Measurements from ENCODE around the gene ARL14EP. TPM values are rescaled to one million over a fixed set of nuclear protein-coding genes. Genes with fewer than 3 reads are reported as not detected.
A peak's percentile ranks its signal among the peaks of the same experiment; 100 is the strongest.

ARL14EP gene
- total RNA-seq, 1 experiment from 2014 or later: 16.2 TPM

- Histone ChIP-seq H3K4me3 (no peak overlapping the region), H3F3A (ENCODE audit: insufficient read depth, low read depth) (no peaks in the 10 kb centered on the region), H3K79me2 (ENCODE audit: low read depth) (peaks cover 31% of the 10 kb centered on the region), H4K20me1 (ENCODE audit: insufficient read depth) (0 out of 2 replicates have a peak, but pooled peaks cover 5% of the 10 kb centered on the region), H3K27me3 (ENCODE audit: insufficient read depth, low read depth) (no peaks in the 10 kb centered on the region), H3K4me2 (no peak overlapping the region), H2AFZ (no peak overlapping the region), H3K36me3 (ENCODE audit: low read depth) (no peaks in the 10 kb centered on the region), H3K9me2 (ENCODE audit: insufficient read depth) (no peaks in the 10 kb centered on the region), H3K9me3 (ENCODE audit: insufficient read depth, low read depth) (no peaks in the 10 kb centered on the region), H3K27ac (no peak overlapping the region), H3K4me1 (replicated peaks; ENCODE audit: insufficient read depth) (peaks cover 18% of the 10 kb centered on the region)
- CTCF ChIA-PET: no interaction called here
- POLR2A ChIA-PET (ENCODE audit: unreplicated experiment): no interaction called here
- no peak for TF ChIP-seq EZH2 (IDR thresholded peaks at IDR 0.05; ENCODE audit: low read depth)
- TF ChIP-seq, protein P1, sequence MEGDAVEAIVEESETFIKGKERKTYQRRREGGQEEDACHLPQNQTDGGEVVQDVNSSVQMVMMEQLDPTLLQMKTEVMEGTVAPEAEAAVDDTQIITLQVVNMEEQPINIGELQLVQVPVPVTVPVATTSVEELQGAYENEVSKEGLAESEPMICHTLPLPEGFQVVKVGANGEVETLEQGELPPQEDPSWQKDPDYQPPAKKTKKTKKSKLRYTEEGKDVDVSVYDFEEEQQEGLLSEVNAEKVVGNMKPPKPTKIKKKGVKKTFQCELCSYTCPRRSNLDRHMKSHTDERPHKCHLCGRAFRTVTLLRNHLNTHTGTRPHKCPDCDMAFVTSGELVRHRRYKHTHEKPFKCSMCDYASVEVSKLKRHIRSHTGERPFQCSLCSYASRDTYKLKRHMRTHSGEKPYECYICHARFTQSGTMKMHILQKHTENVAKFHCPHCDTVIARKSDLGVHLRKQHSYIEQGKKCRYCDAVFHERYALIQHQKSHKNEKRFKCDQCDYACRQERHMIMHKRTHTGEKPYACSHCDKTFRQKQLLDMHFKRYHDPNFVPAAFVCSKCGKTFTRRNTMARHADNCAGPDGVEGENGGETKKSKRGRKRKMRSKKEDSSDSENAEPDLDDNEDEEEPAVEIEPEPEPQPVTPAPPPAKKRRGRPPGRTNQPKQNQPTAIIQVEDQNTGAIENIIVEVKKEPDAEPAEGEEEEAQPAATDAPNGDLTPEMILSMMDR (conservative IDR thresholded peaks at IDR 0.05): no peak
- DNase-seq: no peak
- intact Hi-C loops (cut with micrococcal nuclease; ENCODE audit: unreplicated experiment): loop anchor here (5.0 kb wide), 1 partner anchor 979 kb away; no protein-coding TSS in a partner anchor
- BruUV-seq (replicated peaks): no TSS peak
Measured at GRCh38 chr11:30321321-30321720, 1.6 kb upstream of the ARL14EP start.

GRCh38 chr11:30322191-30322590 lies 713 bp upstream of the ARL14EP start:
- TF ChIP-seq, protein P1 (conservative IDR thresholded peaks at IDR 0.05): no peak
- intact Hi-C loops (cut with micrococcal nuclease; ENCODE audit: unreplicated experiment): loop anchor here (5.0 kb wide), 1 partner anchor 980 kb away; no protein-coding TSS in a partner anchor
- no peaks in the 10 kb centered on the region for H3F3A ChIP-seq (ENCODE audit: insufficient read depth, low read depth)
- H3K9me3 ChIP-seq (ENCODE audit: insufficient read depth, low read depth): no peaks in the 10 kb centered on the region
- peak overlapping the region; percentile 96 for H2AFZ ChIP-seq
- ChIA-PET CTCF (no interaction called here), POLR2A (ENCODE audit: unreplicated experiment) (interaction anchor here (0.5 to 0.6 kb wide), 2 partner anchors 222 to 1557 kb away, joined by 3 to 6 read pairs; no protein-coding TSS in a partner anchor)
- H3K79me2 ChIP-seq (ENCODE audit: low read depth): peaks cover 31% of the 10 kb centered on the region
- no peak for DNase-seq
- no peaks in the 10 kb centered on the region for H3K27me3 ChIP-seq (ENCODE audit: insufficient read depth, low read depth)
- H3K4me2 ChIP-seq: peak overlapping the region; percentile 99
- 0 out of 2 replicates have a peak, but pooled peaks cover 5% of the 10 kb centered on the region for H4K20me1 ChIP-seq (ENCODE audit: insufficient read depth)
- H3K4me1 ChIP-seq (replicated peaks; ENCODE audit: insufficient read depth): peaks cover 18% of the 10 kb centered on the region
- peak overlapping the region; percentile 88 for H3K4me3 ChIP-seq
- H3K27ac ChIP-seq: no peak overlapping the region
- no peaks in the 10 kb centered on the region for H3K9me2 ChIP-seq (ENCODE audit: insufficient read depth)
- H3K36me3 ChIP-seq (ENCODE audit: low read depth): no peaks in the 10 kb centered on the region
- BruUV-seq (replicated peaks): TSS peak; percentile 86

- ChIA-PET POLR2A (ENCODE audit: unreplicated experiment) (no interaction called here), CTCF (no interaction called here)
- peaks cover 11% of the 10 kb centered on the region; the same call in 1 of the 2 replicates for H3K36me3 ChIP-seq (ENCODE audit: low read depth)
- peaks cover 18% of the 10 kb centered on the region for H3K4me1 ChIP-seq (replicated peaks; ENCODE audit: insufficient read depth)
- no peak for TF ChIP-seq EZH2 (IDR thresholded peaks at IDR 0.05; ENCODE audit: low read depth)
- TF ChIP-seq, protein P1 (conservative IDR thresholded peaks at IDR 0.05): no peak
- peaks cover 27% of the 10 kb centered on the region for H4K20me1 ChIP-seq (ENCODE audit: insufficient read depth)
- H3K27ac ChIP-seq: no peak overlapping the region
- no peaks in the 10 kb centered on the region for H3K9me3 ChIP-seq (ENCODE audit: insufficient read depth, low read depth)
- no peaks in the 10 kb centered on the region for H3F3A ChIP-seq (ENCODE audit: insufficient read depth, low read depth)
- peaks cover 44% of the 10 kb centered on the region for H3K79me2 ChIP-seq (ENCODE audit: low read depth)
- intact Hi-C loops (cut with micrococcal nuclease; ENCODE audit: unreplicated experiment): no loop called here
- H3K9me2 ChIP-seq (ENCODE audit: insufficient read depth): no peaks in the 10 kb centered on the region
- no peak for DNase-seq
- H3K4me2 ChIP-seq: no peak overlapping the region
- BruUV-seq (replicated peaks): no TSS peak
- H3K27me3 ChIP-seq (ENCODE audit: insufficient read depth, low read depth): no peaks in the 10 kb centered on the region
- no peak overlapping the region for H2AFZ ChIP-seq
- H3K4me3 ChIP-seq: no peak overlapping the region
Measured at GRCh38 chr11:30326114-30326778, 3.3 kb downstream of the ARL14EP start.
